NCI-H1436 treated with DMSO at 0.1 percent for 48 hours (cell line): ENCODE measurements around the gene FLNA.
"Not testable (repeated sequence)": the region's sequence is repeated elsewhere in the genome, so short reads cannot be mapped to it uniquely, and the experiment has no call there.

Source experiments
- DNase-seq: peaks from one replicate; lab custom pipeline; 2025; lab: John Stamatoyannopoulos, UW

FLNA gene

DNA sequence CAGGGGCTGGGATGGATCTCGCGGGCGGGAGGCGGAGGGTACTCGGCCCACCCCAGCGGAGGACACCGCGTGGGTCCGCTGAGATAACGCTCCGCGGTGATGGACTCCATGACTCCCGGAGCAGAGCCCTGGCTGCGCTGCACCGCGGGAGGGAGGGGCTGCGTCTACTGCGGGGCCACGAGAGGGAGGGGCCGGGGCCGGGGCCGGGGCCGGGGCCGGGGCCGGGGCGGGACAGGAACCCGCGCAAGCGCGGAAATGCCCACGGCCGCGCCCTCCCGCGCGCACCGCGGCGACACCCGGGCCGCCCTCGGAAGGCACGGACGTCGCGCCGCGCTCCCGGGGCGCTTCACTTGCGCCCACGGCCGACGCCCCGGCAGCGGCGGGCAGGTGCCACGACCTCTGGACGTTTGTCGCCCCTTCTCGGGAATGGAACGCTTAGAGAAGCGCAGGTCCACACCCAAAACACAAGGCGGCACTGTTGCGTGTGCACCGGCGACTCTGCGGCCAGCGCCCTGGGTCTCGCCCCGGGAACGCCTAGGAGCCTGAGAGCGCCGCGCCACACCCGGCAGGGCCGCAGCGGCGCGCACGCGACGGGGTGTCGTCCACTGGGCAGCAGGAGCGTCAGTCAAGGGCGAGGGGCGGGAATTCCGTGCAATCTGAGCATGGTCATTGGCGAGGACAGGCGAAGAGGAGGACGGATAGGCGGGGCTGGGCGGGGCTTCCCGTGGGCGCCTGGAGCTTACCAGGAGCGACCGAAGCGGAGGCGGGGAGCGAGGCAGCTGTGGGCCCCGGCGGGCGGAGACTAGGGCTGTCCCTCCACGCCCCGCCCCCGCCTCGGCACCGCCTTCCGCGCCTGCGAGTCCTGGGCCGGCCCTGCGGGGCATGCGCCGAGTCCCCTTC, 32.8 kb downstream of the FLNA start:
- not testable (repeated sequence) for DNase-seq

DNA sequence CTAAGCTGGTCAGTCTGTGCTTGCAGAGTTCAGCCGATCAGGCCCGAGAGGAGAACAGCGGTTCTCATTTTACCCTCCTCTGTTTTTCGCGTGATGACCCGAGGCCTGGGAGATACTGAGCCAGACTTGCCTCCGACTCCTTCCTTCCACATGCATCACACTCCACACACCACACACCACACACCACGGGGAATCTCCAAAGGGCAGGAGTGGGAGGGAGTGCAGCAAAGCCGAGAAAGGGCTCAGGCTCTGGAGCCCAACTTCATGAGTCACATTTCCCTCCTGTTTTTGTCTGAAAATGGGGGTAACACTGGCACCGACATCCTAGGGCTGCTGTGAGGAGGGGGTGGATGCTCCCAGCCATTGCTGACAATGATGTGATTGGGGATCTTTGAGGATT, 39.9 kb downstream of the FLNA start:
- no peak for DNase-seq

DNA sequence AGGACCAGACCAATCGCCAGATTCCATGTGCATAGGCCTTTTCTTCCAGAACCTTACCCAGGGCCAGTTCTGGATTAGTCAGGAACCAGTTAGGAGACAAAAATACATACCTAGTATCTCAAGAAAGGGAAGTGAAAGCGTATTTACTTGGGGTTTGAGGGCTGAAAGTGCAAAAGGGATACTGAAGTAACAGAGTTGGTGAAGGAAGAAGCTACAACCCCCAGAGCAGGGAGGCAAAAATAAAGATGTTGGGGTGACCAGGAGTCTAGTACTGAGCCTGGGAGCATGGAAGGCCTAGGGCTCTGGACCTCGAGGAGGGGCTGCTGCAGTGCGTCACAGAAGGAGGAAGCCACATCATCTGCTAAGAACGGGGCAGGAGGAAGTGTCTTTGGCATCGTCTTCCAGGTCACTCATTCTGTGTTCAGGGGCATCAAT, 40.6 kb downstream of the FLNA start:
- DNase-seq, result no peak

DNA sequence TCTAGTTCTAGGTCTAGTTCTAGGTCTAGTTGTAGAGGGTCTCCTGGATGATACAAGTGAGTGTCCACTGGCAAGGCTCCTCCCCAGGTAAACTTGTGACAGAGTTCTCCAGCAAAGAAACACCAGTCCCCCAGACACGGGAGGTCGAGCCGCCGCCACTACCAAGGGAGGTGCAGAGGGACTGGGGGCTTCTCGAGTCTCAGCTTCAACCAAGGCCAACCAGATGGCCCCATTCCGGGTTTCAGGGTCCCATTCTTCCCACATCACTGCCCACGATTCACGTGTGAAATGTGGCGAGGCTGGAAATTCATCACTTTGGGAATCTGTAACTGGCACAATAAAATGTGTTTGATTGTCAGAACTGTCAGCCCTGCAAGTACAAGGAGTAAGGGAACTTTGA, 41.3 kb downstream of the FLNA start:
- DNase-seq, result no peak

DNA sequence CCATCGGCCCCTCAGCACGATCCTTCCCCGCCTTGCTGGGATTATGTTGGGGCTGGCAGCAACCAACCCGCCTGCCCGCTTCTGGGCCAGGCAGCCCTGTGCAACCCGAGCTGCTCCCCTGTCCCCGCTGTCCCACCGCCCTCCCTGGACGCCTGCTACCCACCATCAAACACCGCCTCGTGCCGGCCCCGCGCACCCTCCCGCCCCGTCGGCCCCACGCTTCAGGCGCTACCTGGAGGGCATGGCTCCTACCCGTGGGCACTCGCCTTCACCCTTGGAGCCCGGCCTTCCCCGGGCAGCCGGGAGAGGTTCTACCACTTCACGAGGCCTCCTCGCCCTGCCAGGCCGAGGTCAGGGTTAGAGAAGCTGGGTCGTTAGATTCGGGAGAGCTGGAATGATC, 41.9 kb downstream of the FLNA start:
- no peak for DNase-seq

DNA sequence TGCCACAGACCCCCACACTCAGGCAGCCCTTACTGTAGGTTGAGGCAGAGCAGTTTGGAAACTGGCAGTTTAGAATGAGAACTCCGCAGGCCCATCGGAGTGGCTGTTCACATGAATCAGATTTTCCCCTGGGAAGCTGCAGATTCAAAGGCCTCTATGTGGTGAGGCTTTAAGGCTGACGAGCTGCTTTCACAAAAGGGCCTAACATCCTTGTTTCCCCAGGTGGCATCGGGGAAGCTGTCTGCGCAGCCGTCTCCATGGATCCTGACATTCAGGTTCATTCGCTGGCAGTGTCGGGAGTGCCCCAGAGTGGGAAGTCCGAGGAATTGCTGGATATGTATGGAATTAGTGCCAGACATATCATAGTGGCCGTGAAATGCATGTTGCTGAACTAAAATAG, 45.1 kb downstream of the FLNA start:
- no peak for DNase-seq

DNA sequence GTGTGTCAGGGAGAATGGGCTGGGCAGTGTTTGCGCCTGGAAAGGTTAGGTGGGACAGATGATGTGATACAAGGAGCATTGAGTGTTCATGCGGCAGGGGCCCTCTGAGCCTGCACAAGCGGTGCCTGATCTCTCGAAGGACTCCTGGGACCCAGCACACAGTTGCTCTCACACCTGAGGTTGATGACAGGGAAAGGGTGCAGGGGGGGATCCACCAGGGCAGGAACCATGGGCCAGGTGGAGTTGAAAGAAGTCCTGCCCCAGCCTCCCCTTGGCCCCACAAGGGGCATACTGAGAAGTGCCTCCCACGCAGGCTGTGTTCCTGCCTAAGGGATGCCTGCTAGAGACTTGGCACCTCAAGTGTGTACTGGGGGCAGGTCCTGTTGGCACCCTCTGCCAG, 45.8 kb downstream of the FLNA start:
- DNase-seq, result no peak

DNA sequence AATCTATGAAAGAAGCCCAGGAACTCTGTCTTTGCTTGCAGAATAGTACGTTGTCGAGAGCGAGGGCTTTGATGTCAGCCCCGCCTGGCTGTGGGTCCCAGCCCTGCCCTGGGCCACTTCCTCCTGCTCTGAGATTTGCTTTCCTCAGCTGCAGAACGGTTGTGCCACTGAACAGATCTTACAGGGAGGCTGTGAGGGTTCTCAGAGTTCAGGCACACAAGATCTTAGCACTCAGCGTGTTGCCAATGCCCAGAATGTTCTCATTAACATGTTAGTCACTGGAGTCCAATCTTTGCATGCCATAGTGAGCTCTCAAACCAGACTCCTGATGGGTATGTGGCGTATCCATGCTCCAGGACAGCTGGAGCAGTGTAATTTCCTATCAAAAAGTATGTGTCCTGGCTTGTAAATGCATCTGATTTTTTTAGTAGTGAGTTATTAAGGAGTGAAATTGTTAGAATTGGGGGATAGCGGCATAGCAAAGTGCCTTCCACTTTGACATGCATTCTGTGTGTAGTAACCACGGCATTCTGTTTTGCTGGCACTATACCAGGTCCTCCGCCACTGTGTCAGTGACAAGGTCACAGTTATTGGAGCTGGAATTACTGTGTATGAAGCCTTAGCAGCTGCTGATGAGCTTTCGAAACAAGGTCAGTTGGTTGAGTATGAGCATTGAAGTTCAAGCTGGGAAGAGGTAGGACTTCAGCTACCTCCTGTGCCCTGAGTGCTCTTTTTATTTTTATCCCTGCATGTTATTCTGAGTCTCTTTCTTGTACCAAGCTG, 47.2 kb downstream of the FLNA start:
- DNase-seq, result no peak

DNA sequence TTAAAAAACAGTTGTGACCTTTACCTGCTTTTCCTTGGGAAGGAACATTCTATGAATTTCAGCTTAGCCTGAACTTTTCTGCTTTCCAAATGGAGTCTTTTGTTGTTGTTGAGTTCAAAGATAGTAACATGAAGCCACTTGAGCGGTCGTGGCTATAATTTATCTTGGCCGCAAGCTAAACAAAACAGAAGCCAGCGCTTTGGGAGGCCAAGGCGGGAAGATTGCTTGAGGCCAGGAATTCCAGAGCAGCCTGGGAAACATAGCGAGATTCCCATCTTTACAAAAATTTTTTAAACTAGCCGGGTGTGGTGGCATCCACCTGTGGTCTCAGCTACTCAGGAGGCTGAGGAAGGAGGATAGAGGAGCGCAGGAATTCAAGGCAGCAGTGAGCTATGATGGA, 48.9 kb downstream of the FLNA start:
- no peak for DNase-seq

DNA sequence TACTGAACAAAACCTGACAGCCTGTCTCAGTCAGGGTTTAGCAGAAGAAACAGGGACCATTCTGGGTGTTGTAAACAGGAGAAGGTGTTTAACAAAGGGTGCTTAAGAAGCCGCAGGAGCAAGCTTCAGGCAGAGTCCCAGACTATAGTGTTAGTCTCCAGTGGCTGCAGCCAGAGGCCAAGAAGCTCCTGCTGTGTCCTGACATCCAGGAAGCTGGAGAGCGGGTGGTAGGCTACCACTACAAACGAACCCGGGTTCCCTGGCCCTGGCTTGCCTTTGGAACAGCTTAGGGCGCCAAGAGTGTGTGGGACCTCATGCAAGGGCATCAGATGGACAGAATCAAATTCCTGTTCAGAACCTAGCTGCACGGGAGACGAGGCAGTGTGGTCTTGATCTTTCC, 50.9 kb downstream of the FLNA start:
- DNase-seq, result no peak

DNA sequence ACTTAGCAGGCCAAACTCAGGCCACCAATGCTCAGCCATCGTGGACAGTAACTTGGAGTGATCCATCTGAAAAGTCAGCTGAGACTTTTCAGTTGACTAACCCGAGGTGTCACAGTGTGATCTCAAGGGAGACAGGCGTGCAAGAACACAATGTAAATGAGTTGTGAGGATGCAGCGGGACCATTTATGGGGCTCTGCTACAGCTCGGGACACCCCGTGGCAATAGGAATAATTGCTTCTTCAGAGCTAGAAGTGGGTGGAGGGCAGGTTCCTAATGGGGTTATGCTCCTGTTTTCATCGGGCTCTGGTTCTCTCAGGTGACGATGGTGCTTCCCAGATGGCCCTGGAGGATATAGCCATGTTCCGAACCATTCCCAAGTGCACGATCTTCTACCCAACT, 51.5 kb downstream of the FLNA start:
- DNase-seq, result no peak

DNA sequence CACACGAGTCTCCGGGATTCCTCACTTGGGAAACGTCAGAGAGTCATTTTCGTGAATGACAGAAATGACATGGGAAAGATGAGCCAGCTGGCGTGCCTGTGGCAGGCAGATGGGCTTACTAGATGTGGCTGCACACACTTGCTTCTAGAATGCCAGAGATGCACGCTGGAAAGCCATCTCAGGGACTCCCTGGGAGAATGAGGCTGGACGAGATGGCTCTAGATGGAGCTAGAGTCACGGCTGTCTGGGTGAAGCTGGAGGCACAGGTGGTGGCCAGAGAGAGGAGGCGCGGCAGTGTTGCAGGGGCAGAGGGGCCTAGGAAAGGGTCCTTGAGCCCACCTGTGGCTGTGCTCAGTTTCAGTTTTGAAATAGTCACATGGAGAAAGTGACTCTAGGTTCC, 52.8 kb downstream of the FLNA start:
- DNase-seq, result no peak

DNA sequence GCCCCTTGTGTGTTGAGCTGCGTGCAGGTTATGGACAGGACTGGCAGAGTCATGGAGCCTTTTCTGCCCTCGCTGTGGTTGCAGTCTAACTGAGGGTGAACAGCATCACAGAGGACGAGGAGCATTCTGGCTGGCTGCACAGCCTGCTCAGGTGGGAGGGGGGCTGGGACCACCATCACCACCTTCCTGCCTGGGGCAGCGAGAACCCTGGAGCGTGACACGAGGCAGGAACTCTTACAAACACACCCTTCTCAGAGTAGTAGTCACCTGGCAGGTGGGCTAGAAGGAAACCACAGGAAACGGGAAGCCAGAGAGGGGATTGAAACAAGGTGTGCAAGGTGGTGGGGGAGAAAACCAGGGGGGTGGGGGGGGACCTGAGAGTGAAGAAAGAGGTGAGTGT, 53.3 kb downstream of the FLNA start:
- no peak for DNase-seq

DNA sequence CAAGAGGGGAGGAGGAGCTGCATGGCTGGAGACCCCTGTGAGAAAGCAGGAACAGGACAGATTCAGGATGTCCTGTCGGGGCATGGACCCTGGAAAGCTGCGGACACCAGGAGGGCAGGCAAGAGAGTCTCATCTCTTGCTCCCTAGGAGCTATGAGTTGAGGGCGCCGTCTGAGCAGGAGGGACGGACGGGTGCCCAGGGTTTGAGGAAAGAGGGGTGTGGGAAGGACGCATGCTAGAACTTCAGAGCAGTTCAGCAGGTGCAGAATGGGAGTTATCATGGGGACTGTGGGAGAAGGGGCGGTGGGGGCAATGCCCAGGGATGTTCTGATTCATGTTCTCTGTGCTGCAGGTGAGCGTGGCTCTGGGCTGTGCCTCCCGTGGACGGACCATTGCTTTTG, 54.0 kb downstream of the FLNA start:
- no peak for DNase-seq

DNA sequence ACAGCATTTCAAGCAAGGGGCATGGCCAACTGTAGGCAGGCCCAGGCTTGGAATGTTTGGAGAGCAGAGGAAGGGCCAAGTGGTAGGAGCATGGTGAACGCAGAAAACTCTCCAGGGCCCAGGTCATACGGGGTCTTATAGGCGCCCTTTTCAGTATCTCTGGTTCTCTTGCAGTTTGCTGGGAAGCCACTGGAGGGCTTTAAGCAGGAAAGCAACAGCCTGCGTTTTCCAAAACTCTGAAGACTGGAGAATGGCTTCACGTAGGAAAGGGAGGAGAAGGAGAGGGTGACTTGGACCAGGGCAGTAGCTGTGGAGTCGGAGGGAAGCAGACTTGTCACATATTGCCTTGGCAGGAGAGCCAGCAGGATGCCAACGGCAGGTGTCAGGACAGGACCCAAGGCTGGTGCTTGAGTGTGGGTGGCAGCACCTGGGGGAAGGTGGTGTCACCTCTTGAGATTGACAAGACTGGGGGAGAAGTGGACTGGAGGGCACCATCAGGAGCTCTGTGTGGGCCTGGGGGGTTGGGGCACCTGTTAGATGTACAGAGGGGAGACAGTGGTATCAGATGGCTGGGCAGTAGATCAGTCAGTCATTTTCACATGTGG, 56.9 kb downstream of the FLNA start:
- no peak for DNase-seq

DNA sequence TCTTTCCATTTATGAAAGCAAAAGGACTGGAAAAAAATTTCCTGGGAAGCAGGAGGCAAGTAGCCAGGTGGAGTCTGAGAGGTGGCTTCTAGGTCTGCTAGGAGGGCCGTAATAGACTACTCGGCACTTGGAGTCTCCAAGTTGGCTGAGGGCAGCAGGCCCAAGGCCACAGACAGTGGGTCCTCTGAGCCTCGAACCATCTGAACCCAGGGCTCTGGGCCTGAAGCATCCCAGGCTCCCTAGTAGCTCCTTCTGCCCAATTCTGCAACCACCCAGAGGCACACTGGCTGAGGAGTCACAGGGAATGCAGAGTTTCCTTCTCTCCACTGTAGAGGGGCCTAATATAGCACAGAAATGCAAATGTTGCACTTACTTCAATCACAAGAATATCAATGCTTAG, 59.0 kb downstream of the FLNA start:
- no peak for DNase-seq

DNA sequence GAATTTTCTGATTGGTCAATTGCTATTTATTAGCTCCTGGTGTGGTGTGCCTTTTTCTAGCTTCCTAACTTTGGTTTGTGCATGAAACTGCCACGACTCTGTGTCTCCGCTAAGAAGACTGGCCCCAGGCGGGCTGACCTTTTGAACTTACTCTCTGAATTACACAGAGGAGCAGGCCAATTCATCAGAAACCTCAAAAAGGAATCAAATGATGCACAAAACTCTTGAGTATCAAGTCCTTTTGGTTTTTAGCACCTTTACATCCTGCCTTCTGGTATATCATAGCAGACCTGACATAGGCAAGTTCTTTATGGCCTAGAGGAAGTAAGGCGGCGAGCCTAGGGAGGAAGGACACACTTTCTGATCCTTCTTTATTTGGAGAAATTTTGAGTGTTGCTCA, 61.3 kb downstream of the FLNA start:
- no peak for DNase-seq

DNA sequence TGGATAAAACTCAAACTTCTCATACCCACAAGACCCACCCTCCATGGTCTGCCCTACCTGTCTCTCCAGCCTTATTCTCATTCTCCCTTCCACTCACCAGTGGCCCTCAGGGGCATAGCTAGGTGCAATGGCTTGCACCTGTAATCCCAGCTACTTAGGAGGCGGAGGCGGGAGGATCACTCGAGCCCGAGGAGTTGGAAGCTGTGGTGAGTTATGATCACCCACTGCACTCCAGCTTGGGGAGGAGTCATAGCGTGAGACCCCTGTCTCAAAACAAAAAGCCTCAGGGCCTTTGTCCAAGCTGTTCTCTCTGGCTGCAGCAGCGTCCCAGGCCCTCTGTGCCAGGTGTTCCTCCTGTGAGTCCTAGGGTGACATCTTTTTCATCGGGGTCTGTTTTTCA, 62.3 kb downstream of the FLNA start:
- no peak for DNase-seq

DNA sequence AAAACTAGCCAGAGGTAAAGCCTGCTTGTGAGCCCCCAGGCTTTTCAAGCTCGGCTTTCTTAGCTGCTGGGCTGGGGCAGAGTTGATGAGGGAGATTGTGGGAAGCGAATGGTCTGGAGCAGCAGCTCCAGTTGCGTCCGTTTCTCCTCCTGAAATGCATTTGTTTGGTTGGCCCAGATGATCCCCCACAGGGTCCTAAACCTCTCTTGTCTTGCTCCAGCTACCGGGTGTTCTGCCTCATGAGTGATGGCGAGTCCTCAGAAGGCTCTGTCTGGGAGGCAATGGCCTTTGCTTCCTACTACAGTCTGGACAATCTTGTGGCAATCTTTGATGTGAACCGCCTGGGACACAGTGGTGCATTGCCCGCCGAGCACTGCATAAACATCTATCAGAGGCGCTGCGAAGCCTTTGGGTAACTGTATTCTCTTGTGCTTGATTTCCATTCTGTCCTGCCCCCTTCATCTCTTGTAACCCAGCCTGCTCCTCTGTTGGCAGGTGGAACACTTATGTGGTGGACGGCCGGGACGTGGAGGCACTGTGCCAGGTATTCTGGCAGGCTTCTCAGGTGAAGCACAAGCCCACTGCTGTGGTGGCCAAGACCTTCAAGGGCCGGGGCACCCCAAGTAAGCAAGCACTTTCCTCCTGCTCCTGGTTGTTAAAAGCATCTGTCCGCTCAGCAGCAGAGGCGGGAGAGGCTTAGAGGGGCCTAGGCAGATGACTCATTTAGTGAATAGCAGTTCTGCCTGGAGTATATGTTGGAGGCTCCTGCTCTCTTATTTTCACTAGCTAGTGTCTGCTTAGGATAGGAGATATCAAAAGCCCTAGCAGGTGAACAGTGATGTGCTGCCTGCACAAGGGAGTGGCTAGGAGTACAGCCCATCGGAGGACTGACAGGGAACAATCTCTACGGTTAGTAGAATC, 63.6 kb downstream of the FLNA start:
- no peak for DNase-seq

DNA sequence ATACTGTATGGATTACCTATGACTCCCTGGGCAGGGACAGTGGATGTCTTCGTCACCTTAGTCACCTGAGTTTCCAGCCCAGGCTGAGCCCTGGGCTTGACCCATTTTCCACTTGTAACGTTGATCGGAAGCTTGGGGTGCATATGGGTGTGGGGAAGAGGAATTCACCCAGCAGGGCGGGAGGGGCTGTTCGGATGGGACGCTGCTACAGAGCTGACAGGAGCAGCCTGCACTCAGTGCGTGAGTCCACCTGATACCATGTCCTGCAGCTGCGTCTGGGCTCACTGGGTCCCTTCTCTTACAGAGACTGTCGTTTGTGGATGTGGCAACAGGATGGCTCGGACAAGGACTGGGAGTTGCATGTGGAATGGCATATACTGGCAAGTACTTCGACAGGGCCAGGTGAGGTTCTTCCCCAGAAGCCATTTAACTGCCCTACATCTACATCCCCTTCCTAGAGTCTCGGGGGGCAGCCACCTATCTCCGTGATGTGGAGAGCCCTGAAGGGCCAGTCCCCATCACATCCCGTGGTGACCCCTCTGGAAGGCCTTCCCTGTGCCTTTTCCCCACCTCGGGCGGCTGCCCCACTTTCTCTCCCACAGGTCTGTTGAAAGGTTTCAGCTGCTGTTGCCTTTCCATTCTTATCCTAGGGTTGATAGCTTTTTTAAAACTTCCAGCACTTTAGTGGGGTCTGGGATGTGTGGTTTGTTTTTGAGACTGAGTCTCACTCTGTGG, 65.2 kb downstream of the FLNA start:
- DNase-seq, result no peak
